Peyer's patch (tissue), 4 donors: ENCODE results near the gene KLF3. TPM values are rescaled to one million over a fixed set of nuclear protein-coding genes. Genes with fewer than 3 reads are reported as not detected.
A peak's percentile ranks its signal among the peaks of the same experiment; 100 is the strongest.

Source experiments
- DNase-seq, 3 donors: peaks; one replicate each; pipeline ENCODE4 v3.0.0-alpha.2; 2017 to 2019
- H3K27ac ChIP-seq, 4 donors: fragments of 200-600 bp; sonication (generic); one replicate each; pipeline ENCODE4 v1.5.1; 2016 to 2019
- H3K27me3 ChIP-seq, 2 donors: fragments of 200-600 bp; sonication (generic); one replicate each; pipeline ENCODE4 v1.5.1; 2019
- H3K36me3 ChIP-seq, 3 donors: fragments of 200-600 bp; sonication (generic); one replicate each; pipeline ENCODE4 v1.5.1; 2016 to 2019
- H3K4me1 ChIP-seq, 4 donors: fragments of 200-600 bp; sonication (generic); one replicate each; pipeline ENCODE4 v1.5.1; 2016 to 2019
- H3K4me3 ChIP-seq, 4 donors: fragments of 200-600 bp; sonication (generic); 1 replicate in 3 of 4; 2 replicates in 1 of 4; pipeline ENCODE4 v1.5.1; 2016 to 2019; ENCODE audit warnings: mild to moderate bottlenecking in 1 of 4
- H3K9me3 ChIP-seq, 4 donors: fragments of 200-600 bp; sonication (generic); one replicate each; pipeline ENCODE4 v1.5.1; 2016 to 2019; ENCODE audit warnings: mild to moderate bottlenecking in 1 of 4
- POLR2A ChIP-seq, 2 donors: fragments of 450-650 bp; IDR thresholded peaks; one replicate each; pipeline ENCODE4 v1.5.1; 2017; ENCODE audit warnings: antibody characterized with exemption in 2 of 2, mild to moderate bottlenecking in 2 of 2, moderate library complexity in 2 of 2
- total RNA-seq, 4 donors: library from RNA; depleted of rRNA; stranded (reverse); fragments of >200 nt; gene quantifications; one replicate each; pipeline ENCODE4 v1.1.0, GENCODE V29; 2016
- TF ChIP-seq, protein P1 (sequence below), 6 experiments: fragments of 450-650 bp in 4 of 6; fragments of 200-600 bp in 2 of 6; sonication (generic) in 1 of 6; IDR thresholded peaks; one replicate each; pipeline ENCODE4 v1.5.1; 2017 to 2019; ENCODE audit warnings: antibody characterized with exemption in 6 of 6, mild to moderate bottlenecking in 3 of 6, moderate library complexity in 1 of 6

Gene KLF3
- total RNA-seq, 4 donors from 2014 or later = 36.3 to 128 (median 103) TPM

DNA sequence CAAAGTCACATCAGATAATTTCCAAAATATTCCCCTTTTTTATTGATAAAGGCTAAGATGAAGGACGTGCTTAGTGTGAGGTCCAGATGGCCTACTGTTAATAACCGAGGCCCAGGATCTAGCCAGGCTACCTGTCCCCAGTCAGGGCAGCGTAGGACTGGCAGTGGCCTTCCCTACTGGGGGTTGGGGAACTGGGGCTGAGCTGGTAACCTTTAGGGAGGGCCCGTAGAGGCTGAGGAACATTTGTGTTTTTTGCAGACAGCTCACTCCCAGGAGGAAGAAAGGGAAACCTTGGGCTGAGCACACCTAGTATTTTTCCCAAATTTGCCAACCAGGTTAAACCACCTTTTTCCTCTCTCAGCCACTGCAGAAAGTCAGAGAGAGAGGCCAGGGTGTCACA, 59.1 kb downstream of the KLF3 start:
- no peak overlapping the region for H3K27ac ChIP-seq
- no peaks in the 10 kb centered on the region for H3K36me3 ChIP-seq
- no peak overlapping the region for H3K4me3 ChIP-seq
- TF ChIP-seq POLR2A (IDR thresholded peaks at IDR 0.05) = no peak
- TF ChIP-seq, protein P1, sequence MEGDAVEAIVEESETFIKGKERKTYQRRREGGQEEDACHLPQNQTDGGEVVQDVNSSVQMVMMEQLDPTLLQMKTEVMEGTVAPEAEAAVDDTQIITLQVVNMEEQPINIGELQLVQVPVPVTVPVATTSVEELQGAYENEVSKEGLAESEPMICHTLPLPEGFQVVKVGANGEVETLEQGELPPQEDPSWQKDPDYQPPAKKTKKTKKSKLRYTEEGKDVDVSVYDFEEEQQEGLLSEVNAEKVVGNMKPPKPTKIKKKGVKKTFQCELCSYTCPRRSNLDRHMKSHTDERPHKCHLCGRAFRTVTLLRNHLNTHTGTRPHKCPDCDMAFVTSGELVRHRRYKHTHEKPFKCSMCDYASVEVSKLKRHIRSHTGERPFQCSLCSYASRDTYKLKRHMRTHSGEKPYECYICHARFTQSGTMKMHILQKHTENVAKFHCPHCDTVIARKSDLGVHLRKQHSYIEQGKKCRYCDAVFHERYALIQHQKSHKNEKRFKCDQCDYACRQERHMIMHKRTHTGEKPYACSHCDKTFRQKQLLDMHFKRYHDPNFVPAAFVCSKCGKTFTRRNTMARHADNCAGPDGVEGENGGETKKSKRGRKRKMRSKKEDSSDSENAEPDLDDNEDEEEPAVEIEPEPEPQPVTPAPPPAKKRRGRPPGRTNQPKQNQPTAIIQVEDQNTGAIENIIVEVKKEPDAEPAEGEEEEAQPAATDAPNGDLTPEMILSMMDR (IDR thresholded peaks at IDR 0.05) = no peak
- no peaks in the 10 kb centered on the region for H3K9me3 ChIP-seq
- no peak for DNase-seq
- no peaks in the 10 kb centered on the region for H3K27me3 ChIP-seq
- H3K4me1 ChIP-seq = no peaks in the 10 kb centered on the region

DNA sequence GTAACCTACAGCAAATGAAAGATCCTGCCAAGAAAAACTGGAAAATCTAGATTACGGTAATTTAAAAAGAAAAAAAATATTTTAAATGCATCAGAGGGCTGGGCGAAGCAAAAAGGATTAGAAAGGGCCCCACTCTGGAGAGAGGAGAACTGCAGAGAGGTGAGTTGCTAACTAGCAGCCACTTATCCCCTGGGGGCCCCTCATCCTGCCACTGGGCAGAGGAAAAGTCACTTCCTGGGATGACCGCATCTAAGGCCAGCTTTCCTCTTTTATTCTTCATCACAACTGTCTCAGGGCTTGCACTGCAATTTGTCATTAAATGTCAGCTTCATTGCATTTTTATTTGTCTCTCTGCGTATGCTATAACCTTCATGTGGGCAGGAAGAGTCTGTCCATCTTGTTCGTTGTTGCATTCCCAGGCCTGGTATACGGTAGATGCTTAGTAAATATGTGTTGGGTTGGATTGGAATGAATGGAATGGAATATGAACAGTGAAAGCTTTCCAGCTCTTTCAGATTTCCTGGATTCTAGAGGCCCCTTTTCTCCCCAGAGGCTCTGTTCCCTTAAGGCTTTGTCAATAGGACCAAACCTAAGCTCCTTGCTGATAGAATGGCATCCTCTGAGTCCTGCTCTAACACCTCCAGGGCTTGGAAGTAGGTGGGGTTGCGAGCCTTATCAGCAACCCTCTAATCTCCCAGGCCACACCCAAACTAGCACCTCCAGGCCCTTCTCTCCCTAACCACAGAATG, 59.9 kb downstream of the KLF3 start:
- DNase-seq = no peak

DNA sequence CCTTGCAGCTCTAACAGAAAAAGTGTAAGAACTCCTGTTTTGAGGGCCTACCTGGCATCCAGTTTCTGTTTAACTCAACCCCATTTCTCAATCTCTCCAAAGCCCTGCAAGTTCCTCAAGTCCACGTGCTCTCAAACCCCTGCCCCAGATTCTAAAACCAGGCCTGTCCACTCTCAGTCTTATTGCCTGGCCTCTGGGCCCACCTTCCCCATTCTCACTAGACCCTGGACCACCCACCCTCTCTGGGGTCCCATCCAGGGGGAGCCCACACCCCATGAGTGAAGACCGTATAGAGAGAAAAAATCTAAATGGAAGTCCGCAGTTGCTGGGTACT, 60.4 kb downstream of the KLF3 start:
- H3K27ac ChIP-seq = no peak overlapping the region
- no peak overlapping the region for H3K4me3 ChIP-seq
- no peaks in the 10 kb centered on the region for H3K36me3 ChIP-seq
- H3K9me3 ChIP-seq = no peaks in the 10 kb centered on the region
- no peaks in the 10 kb centered on the region for H3K27me3 ChIP-seq
- H3K4me1 ChIP-seq = peaks cover 0 to 5% (median 0%) of the 10 kb centered on the region in 4 donors
- TF ChIP-seq POLR2A (IDR thresholded peaks at IDR 0.05) = no peak
- TF ChIP-seq, protein P1 (IDR thresholded peaks at IDR 0.05) = no peak
- DNase-seq = no peak

More for the DNA sequence above, 59.9 kb downstream of the KLF3 start:
- Histone ChIP-seq H3K9me3 (no peaks in the 10 kb centered on the region), H3K36me3 (no peaks in the 10 kb centered on the region), H3K4me3 (no peak overlapping the region), H3K27ac (no peak overlapping the region), H3K27me3 (no peaks in the 10 kb centered on the region), H3K4me1 (peaks cover 0 to 1% (median 0%) of the 10 kb centered on the region in 4 donors)
- TF ChIP-seq POLR2A (IDR thresholded peaks at IDR 0.05) = no peak
- TF ChIP-seq, protein P1 (IDR thresholded peaks at IDR 0.05) = no peak

DNA sequence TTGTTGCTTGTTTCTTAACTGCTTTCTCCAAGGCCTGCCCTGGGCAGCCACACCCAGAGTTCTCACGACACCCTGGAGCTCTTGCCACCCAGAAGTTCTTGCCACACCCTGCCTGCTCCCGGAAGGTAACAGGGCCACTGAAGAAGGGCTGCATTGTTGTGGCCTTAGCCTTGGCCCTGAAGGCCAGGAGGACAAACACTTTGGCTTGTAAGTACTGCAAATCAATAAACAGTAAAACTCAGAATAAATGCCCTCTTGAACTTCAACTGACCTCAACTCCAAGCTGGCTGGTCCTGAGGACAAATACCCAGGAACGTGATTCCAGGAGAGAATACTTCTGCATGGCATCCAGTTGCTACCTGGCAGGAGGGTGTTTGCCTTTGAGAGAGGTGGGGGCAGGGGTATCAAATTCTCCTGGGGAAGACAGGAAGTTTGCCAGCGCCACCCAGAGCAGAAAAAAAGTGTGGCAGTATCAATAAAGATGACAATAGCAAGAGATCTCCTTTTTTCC, 64.7 kb downstream of the KLF3 start:
- Histone ChIP-seq H3K27ac (peak overlapping the region in 3 of 4 donors; percentile 34 to 74 (median 60)), H3K9me3 (no peaks in the 10 kb centered on the region), H3K27me3 (no peaks in the 10 kb centered on the region), H3K36me3 (no peaks in the 10 kb centered on the region), H3K4me1 (peaks cover 0 to 19% (median 9%) of the 10 kb centered on the region in 4 donors), H3K4me3 (no peak overlapping the region)
- peak in 2 of 3 donors; percentile 83 to 85 for DNase-seq
- TF ChIP-seq POLR2A (IDR thresholded peaks at IDR 0.05) = no peak
- TF ChIP-seq, protein P1 (IDR thresholded peaks at IDR 0.05) = peak in 3 of 6 experiments; percentile 36 to 50 (median 40)

DNA sequence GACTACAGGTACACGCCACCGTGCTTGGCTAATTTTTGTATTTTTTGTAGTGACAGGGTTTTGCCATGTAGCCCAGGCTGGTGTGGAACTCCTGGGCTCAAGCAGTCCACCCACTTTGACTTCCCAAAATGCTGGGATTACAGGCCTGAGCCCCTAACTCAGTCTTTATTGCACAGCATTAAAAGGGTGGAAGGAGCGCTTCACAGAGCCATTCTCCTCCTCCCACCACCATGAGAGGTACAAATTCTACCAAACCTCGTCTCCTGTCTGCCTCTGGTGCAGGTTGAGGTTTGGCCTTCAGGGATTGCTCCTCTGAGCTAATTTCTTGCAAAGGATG, 66.5 kb downstream of the KLF3 start:
- DNase-seq = no peak
- TF ChIP-seq, protein P1 (IDR thresholded peaks at IDR 0.05) = no peak
- no peak for TF ChIP-seq POLR2A (IDR thresholded peaks at IDR 0.05)
- H3K27me3 ChIP-seq = no peaks in the 10 kb centered on the region
- no peak overlapping the region for H3K27ac ChIP-seq
- H3K36me3 ChIP-seq = no peaks in the 10 kb centered on the region
- no peak overlapping the region for H3K4me3 ChIP-seq
- H3K9me3 ChIP-seq = no peaks in the 10 kb centered on the region
- H3K4me1 ChIP-seq = peaks cover 0 to 19% (median 9%) of the 10 kb centered on the region in 4 donors
